ENCODE measurements around the gene DPRX. TPM values are rescaled to one million over a fixed set of nuclear protein-coding genes. Genes with fewer than 3 reads are reported as not detected.

The DPRX gene
- total RNA-seq (2016; rRNA removed; fragmentation: Illumina TruSeq; extraction: Trizol): not detected in 2 replicates
- total RNA-seq (2016; cell fraction: cytosol; rRNA removed; fragmentation: Illumina TruSeq; extraction: Trizol; ENCODE audit: low read depth): not detected in 2 replicates
- not detected in 2 replicates for total RNA-seq (2016; cell fraction: insoluble cytoplasmic fraction; rRNA removed; fragmentation: Illumina TruSeq; extraction: Trizol)
- total RNA-seq (2016; cell fraction: membrane; rRNA removed; fragmentation: Illumina TruSeq; extraction: Trizol): not detected in 2 replicates
- total RNA-seq (2016; cell fraction: nucleus; rRNA removed; fragmentation: Illumina TruSeq; extraction: Trizol): not detected in 2 replicates
- 0.24 TPM in 1 of 2 replicates, not detected in the other for polyA plus RNA-seq (2011; rRNA removed)
- polyA plus RNA-seq (2011; cell fraction: cytosol; rRNA removed): not detected in 2 replicates
- polyA plus RNA-seq (2011; cell fraction: nucleus; rRNA removed): 0.34 TPM in 1 of 2 replicates, not detected in the other
- not detected in 2 replicates for polyA plus RNA-seq (2012)
- not detected in 2 replicates for polyA plus RNA-seq (2016; cell fraction: cytosol; fragmentation: Illumina TruSeq; extraction: Trizol; ENCODE audit: low read depth)
- polyA plus RNA-seq (2016; cell fraction: insoluble cytoplasmic fraction; fragmentation: Illumina TruSeq; extraction: Trizol; ENCODE audit: low read depth): not detected in 2 replicates
- polyA plus RNA-seq (2016; cell fraction: membrane; fragmentation: Illumina TruSeq; extraction: Trizol; ENCODE audit: low read depth): not detected in 2 replicates
- not detected in 2 replicates for polyA plus RNA-seq (2016; cell fraction: nucleus; fragmentation: Illumina TruSeq; extraction: Trizol; ENCODE audit: insufficient read depth, low read depth)
- polyA minus RNA-seq (2011; rRNA and poly(A)+ RNA removed; ENCODE audit: low replicate concordance): not detected in 2 replicates
- not detected in 2 replicates for polyA minus RNA-seq (2011; cell fraction: cytosol; rRNA and poly(A)+ RNA removed)
- not detected in 2 replicates for polyA minus RNA-seq (2011; cell fraction: nucleus; rRNA and poly(A)+ RNA removed)
- Bru-seq, nascent RNA: percentile 16 among the genes with signal in this experiment
- percentile 13 among the genes with signal in this experiment for BruChase-seq, experiment 1, labeled RNA remaining after a 6-hour chase
- BruChase-seq, experiment 2, labeled RNA remaining after a 2-hour chase: not detected
- long read RNA-seq, experiment 1: 0 reads
- long read RNA-seq, experiment 2: 0 reads

GRCh38 chr19:53631949-53632407 lies at the start of gene DPRX:
DPRX (plus strand) TSS chr19:53631999; CDS start chr19:53632107, 108 bp downstream.
- DNase-seq (ENCODE audit: low spot score) (no peak), ATAC-seq (no peak), FAIRE-seq (no peak)
- ChIA-PET CTCF (ENCODE audit: low intra/inter-chr PET ratio, low total read pairs) (no interaction called here), POLR2A (no interaction called here)
- BruUV-seq (replicated peaks): no TSS peak
- intact Hi-C loops (cut with micrococcal nuclease; ENCODE audit: unreplicated experiment): no loop called here
- H4K20me1 ChIP-seq (ENCODE audit: insufficient read depth, low read length): no peaks in the 10 kb centered on the region
- no peak within 1 kb of the TSS for H3K4me2 ChIP-seq (ENCODE audit: low read depth, low read length)
- in situ Hi-C loops (cut with HindIII; ENCODE audit: extremely low pct_ligation_motif_present, low pct_unique_long_range_greater_than_20kb): no loop called here
- WGBS (ENCODE audit: low lambda C conversion rate): 92% methylated on average over 17 of the region's 17 CpGs
- no peaks in the 10 kb centered on the region for H3K36me3 ChIP-seq (replicated peaks in 1 of 2; ENCODE audit: control insufficient read depth in 1 of 2, insufficient read depth in 2 of 2, low read length in 2 of 2)
- H3K9me3 ChIP-seq (ENCODE audit: low read length): no peaks in the 10 kb centered on the region
- H3K4me1 ChIP-seq (ENCODE audit: insufficient read depth, low read length): peaks cover 22% of the 10 kb centered on the region
- no peak within 1 kb of the TSS for H3K9ac ChIP-seq (ENCODE audit: insufficient read depth, low read depth, low read length)
- no peaks in the 10 kb centered on the region for H3K79me2 ChIP-seq (ENCODE audit: insufficient read depth, low read length)
- H3K4me3 ChIP-seq (replicated peaks in 1 of 3; ENCODE audit: insufficient read depth in 1 of 3, low read depth in 2 of 3, low read length in 3 of 3): no peak within 1 kb of the TSS
- H2AFZ ChIP-seq (ENCODE audit: low read length): no peak within 1 kb of the TSS
- H3K27me3 ChIP-seq (ENCODE audit: control insufficient read depth in 1 of 2, insufficient read depth in 2 of 2, low read length in 2 of 2): no peaks in the 10 kb centered on the region
- H3K27ac ChIP-seq (ENCODE audit: extremely low read length, insufficient read depth, low read length): no peak within 1 kb of the TSS
- TF ChIP-seq KLF12 (CRISPR knock-in tag; IDR thresholded peaks at IDR 0.05; ENCODE audit: borderline replicate concordance) (no peak), PREB (CRISPR knock-in tag; IDR thresholded peaks at IDR 0.05) (no peak), ISX (CRISPR knock-in tag; conservative IDR thresholded peaks at IDR 0.05) (no peak), MXD1 (CRISPR knock-in tag; IDR thresholded peaks at IDR 0.05) (no peak), FOXP1 (IDR thresholded peaks at IDR 0.05) (no peak), FOXP1 (CRISPR knock-in tag; IDR thresholded peaks at IDR 0.05) (no peak), CERS6 (CRISPR knock-in tag; IDR thresholded peaks at IDR 0.05) (no peak), ZBTB20 (CRISPR knock-in tag; IDR thresholded peaks at IDR 0.05; ENCODE audit: borderline replicate concordance, low read depth) (no peak), ZNF430 (CRISPR knock-in tag; IDR thresholded peaks at IDR 0.05) (no peak), ARNT2 (CRISPR knock-in tag; IDR thresholded peaks at IDR 0.05; ENCODE audit: low read depth) (no peak), KDM2A (CRISPR knock-in tag; IDR thresholded peaks at IDR 0.05; ENCODE audit: borderline replicate concordance, low read depth) (no peak), POLR2AphosphoS5 (IDR thresholded peaks at IDR 0.05; ENCODE audit: low read depth, low read length) (no peak)
- TF ChIP-seq, protein P1, sequence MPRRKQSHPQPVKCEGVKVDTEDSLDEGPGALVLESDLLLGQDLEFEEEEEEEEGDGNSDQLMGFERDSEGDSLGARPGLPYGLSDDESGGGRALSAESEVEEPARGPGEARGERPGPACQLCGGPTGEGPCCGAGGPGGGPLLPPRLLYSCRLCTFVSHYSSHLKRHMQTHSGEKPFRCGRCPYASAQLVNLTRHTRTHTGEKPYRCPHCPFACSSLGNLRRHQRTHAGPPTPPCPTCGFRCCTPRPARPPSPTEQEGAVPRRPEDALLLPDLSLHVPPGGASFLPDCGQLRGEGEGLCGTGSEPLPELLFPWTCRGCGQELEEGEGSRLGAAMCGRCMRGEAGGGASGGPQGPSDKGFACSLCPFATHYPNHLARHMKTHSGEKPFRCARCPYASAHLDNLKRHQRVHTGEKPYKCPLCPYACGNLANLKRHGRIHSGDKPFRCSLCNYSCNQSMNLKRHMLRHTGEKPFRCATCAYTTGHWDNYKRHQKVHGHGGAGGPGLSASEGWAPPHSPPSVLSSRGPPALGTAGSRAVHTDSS (CRISPR knock-in tag; conservative IDR thresholded peaks at IDR 0.05): no peak
- TF ChIP-seq, protein P2, sequence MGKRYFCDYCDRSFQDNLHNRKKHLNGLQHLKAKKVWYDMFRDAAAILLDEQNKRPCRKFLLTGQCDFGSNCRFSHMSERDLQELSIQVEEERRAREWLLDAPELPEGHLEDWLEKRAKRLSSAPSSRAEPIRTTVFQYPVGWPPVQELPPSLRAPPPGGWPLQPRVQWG (CRISPR knock-in tag; IDR thresholded peaks at IDR 0.05; ENCODE audit: borderline replicate concordance, low read depth): no peak
- TF ChIP-seq, protein P3, sequence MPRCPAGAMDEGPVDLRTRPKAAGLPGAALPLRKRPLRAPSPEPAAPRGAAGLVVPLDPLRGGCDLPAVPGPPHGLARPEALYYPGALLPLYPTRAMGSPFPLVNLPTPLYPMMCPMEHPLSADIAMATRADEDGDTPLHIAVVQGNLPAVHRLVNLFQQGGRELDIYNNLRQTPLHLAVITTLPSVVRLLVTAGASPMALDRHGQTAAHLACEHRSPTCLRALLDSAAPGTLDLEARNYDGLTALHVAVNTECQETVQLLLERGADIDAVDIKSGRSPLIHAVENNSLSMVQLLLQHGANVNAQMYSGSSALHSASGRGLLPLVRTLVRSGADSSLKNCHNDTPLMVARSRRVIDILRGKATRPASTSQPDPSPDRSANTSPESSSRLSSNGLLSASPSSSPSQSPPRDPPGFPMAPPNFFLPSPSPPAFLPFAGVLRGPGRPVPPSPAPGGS (CRISPR knock-in tag; IDR thresholded peaks at IDR 0.05): no peak
